Measurements from ENCODE around the gene OR51A7.
"Not testable (repeated sequence)": the region's sequence is repeated elsewhere in the genome, so short reads cannot be mapped to it uniquely, and the experiment has no call there.

OR51A7 gene

GRCh38 chr11:4903484-4903883 lies at the start of gene OR51A7:
Gene OR51A7 (plus strand): TSS chr11:4903783. CDS start chr11:4907370, 3,587 bp downstream.
- DNase-seq = no peak

GRCh38 chr11:4854286-4854685 lies 49.3 kb upstream of the OR51A7 start:
- DNase-seq = not testable (repeated sequence)

GRCh38 chr11:4862447-4863236 lies 40.9 kb upstream of the OR51A7 start:
- no peak for DNase-seq

- no peak for DNase-seq
These were observed 39.7 kb upstream of the OR51A7 start for GRCh38 chr11:4863876-4864275.

- DNase-seq = no peak
These were observed 37.7 kb upstream of the OR51A7 start for GRCh38 chr11:4865855-4866254.

- DNase-seq = no peak
These were observed 22.4 kb upstream of the OR51A7 start for GRCh38 chr11:4881188-4881587.

GRCh38 chr11:4881860-4882500 lies 21.6 kb upstream of the OR51A7 start, which contains the start of gene OR51T1:
Gene OR51T1 (plus strand): TSS chr11:4881900. CDS start chr11:4881900, 0 bp downstream.
- no peak for DNase-seq

- DNase-seq = no peak
These were observed 21.0 kb upstream of the OR51A7 start for GRCh38 chr11:4882543-4882942.

GRCh38 chr11:4884361-4884760 lies 19.2 kb upstream of the OR51A7 start:
- DNase-seq = no peak

- DNase-seq = no peak
These were observed 17.4 kb upstream of the OR51A7 start for GRCh38 chr11:4886186-4886585.

GRCh38 chr11:4887591-4887990 lies 16.0 kb upstream of the OR51A7 start:
- DNase-seq = no peak

GRCh38 chr11:4890279-4890678 lies 13.3 kb upstream of the OR51A7 start:
- DNase-seq = no peak

- DNase-seq = no peak
These were observed 11.5 kb upstream of the OR51A7 start for GRCh38 chr11:4891996-4892640.

GRCh38 chr11:4916581-4916980 lies 13.0 kb downstream of the OR51A7 start:
- DNase-seq = no peak

- no peak for DNase-seq
These were observed 15.7 kb downstream of the OR51A7 start, which contains the start of gene OR51G2 for GRCh38 chr11:4919250-4919649. Gene OR51G2 (minus strand): TSS chr11:4919350. CDS start chr11:4915663, 3,687 bp downstream.

- no peak for DNase-seq
These were observed 18.2 kb downstream of the OR51A7 start for GRCh38 chr11:4921796-4922195.

- no peak for DNase-seq
These were observed 18.7 kb downstream of the OR51A7 start for GRCh38 chr11:4922304-4922703.

- DNase-seq = no peak
These were observed 20.7 kb downstream of the OR51A7 start, which contains the start of gene OR51G1 for GRCh38 chr11:4924239-4924638. Gene OR51G1 (minus strand): TSS chr11:4924339. CDS start chr11:4924339, 0 bp downstream.

- DNase-seq = no peak
These were observed 23.0 kb downstream of the OR51A7 start for GRCh38 chr11:4926608-4927007.

GRCh38 chr11:4932751-4933150 lies 29.2 kb downstream of the OR51A7 start:
- DNase-seq = no peak

- no peak for DNase-seq
These were observed 33.2 kb downstream of the OR51A7 start for GRCh38 chr11:4936745-4937144.

- no peak for DNase-seq
These were observed 43.9 kb downstream of the OR51A7 start, which contains the start of gene OR51A4 for GRCh38 chr11:4947505-4947904. Gene OR51A4 (minus strand): TSS chr11:4947605. CDS start chr11:4947100, 505 bp downstream.

GRCh38 chr11:4955613-4956012 lies 52.0 kb downstream of the OR51A7 start, which contains the start of gene OR51A2:
Gene OR51A2 (minus strand): TSS chr11:4955713. CDS start chr11:4955713, 0 bp downstream.
- DNase-seq = not testable (repeated sequence)

Measured in stimulated activated CD4-positive, alpha-beta T cell treated with anti-CD3 and anti-CD28 coated beads, Interleukin-12 subunit alpha, Interleukin-12 subunit beta, amount 100 ng/mL, for 4 hours (primary cell).